Heart left ventricle (tissue), 16 donors: ENCODE results near the gene CC2D1A. TPM values are rescaled to one million over a fixed set of nuclear protein-coding genes. Genes with fewer than 3 reads are reported as not detected.

Experiments used
- ATAC-seq, 4 donors: fragments of 200-7000 bp; cut with Tn5 transposase; one replicate each; pipeline ENCODE4 v1.9.1; 2020 to 2022; ENCODE audit warnings: moderate library complexity in 4 of 4, mild to moderate bottlenecking in 3 of 4, moderate number of reproducible peaks in 1 of 4
- DNase-seq, 5 donors: peaks; one replicate each; pipeline ENCODE4 v3.0.0-alpha.2; 2020
- H3K27ac ChIP-seq, 12 donors: fragments of 200-600 bp; sonication (generic) in 4 of 12; one replicate each; pipeline versions ENCODE4 v1.5.0 to v1.8.0; 2016 to 2022; ENCODE audit warnings: mild to moderate bottlenecking in 2 of 12
- H3K27me3 ChIP-seq, 9 donors: fragments of 200-600 bp; sonication (generic) in 2 of 9; one replicate each; pipeline versions ENCODE4 v1.5.1 to v1.8.0; 2016 to 2022; ENCODE audit warnings: mild to moderate bottlenecking in 3 of 9
- H3K36me3 ChIP-seq, 9 donors: fragments of 200-600 bp; sonication (generic) in 2 of 9; one replicate each; pipeline versions ENCODE4 v1.5.0 to v1.8.0; 2018 to 2022; ENCODE audit warnings: mild to moderate bottlenecking in 2 of 9
- H3K4me1 ChIP-seq, 12 donors: fragments of 200-600 bp; sonication (generic) in 4 of 12; one replicate each; pipeline versions ENCODE4 v1.5.0 to v1.8.0; 2016 to 2022; ENCODE audit warnings: mild to moderate bottlenecking in 3 of 12
- H3K4me3 ChIP-seq, 12 donors: fragments of 200-600 bp; sonication (generic) in 4 of 12; one replicate each; pipeline versions ENCODE4 v1.5.0 to v1.8.0; 2017 to 2022; ENCODE audit warnings: mild to moderate bottlenecking in 9 of 12, moderate library complexity in 4 of 12
- H3K9me3 ChIP-seq, 12 donors: fragments of 200-600 bp; sonication (generic) in 4 of 12; one replicate each; pipeline versions ENCODE4 v1.5.0 to v1.8.0; 2016 to 2022; ENCODE audit warnings: mild to moderate bottlenecking in 1 of 12
- CTCF ChIP-seq, 12 donors: fragments of 200-600 bp; sonication (generic) in 4 of 12; IDR thresholded peaks; one replicate each; pipeline versions ENCODE4 v1.5.0 to v1.8.0; 2018 to 2022; ENCODE audit warnings: antibody characterized with exemption in 12 of 12, mild to moderate bottlenecking in 5 of 12
- POLR2A ChIP-seq, 2 donors: fragments of 450-650 bp; IDR thresholded peaks; one replicate each; pipeline ENCODE4 v1.6.1; 2017; ENCODE audit warnings: antibody characterized with exemption in 2 of 2, mild to moderate bottlenecking in 2 of 2, moderate library complexity in 2 of 2
- WGBS, 4 donors: extraction: QIAGEN DNeasy Blood & Tissue Kit in 2 of 4; methylation state at CpG; one replicate each; pipeline versions ENCODE4 v1.1.5 to v1.1.7; 2013 to 2018; 5-methylcytosine and 5-hydroxymethylcytosine counted together
- intact Hi-C, 10 donors: fragments of 100-400 bp; cut with DNase I; formaldehyde crosslinking; loops; one replicate each; pipeline versions ENCODE4 v1.11.1 to v1.14.2; 2022
- polyA plus RNA-seq, 2 donors: library from polyadenylated mRNA; stranded (reverse); fragments of 200-250 nt; gene quantifications; one replicate each; pipeline ENCODE4 v1.2.3, GENCODE V29; 2013
- total RNA-seq, 9 donors: library from RNA; depleted of rRNA in 2 of 9; stranded (reverse); fragments of >200 nt in 2 of 9; fragmentation: NEBNext Ultra II Directional in 3 of 9; extraction: Animal tissue kit (Norgen Biotek cat#: 25700) in 3 of 9; gene quantifications; one replicate each; pipeline versions ENCODE4 v1.1.0 to v1.2.4, GENCODE V29; 2016 to 2023
- donor health status: ischemic (EF 13 %, LVEDD 7.1; RV severe dilation, severe dysfunction).
- donor health status: healthy with polysubstance abuse.
- donor health status: DM: no; HTN: yes; CAD: no.
- donor health status: DM: no; HTN: no; CAD: no.
- donor health status: ischemic (EF 25% LVEDD 6.9; RV normal size, moderate dysfunction).
- donor health status: ischemic (EF 25% LVEDD 5.7; RV mildly dilated, moderate dysfunction).
- donor health status: healthy.
- donor health status: DM: yes; HTN: yes; CAD: no.
- donor health status: ischemic (EF 35%, LVEDD 5.7; RV mildly dilated, moderate dysfunction).
- donor health status: nonischemic (EF 11% LVEDD 7.7; RV severe dilation, severe dysfunction).
- donor health status: DM: yes; HTN: yes; CAD: no.
- donor health status: PGD.
- donor health status: ischemic (EF 29% LVEDD 5.4; RV normal size, mild dysfunction).
- donor health status: nonischemic (EF 23%, LVEDD 6.1; RV moderate dilation, normal function).

CC2D1A gene
- total and polyA plus RNA-seq, 11 donors = 14.4 to 36.3 (median 19.5) TPM

GRCh38 chr19:13866463-13867046, 39.4 kb upstream of the CC2D1A start:
- Histone ChIP-seq H3K27ac (peak overlapping the region in 2 of 12 donors; percentile 43 to 67), H3K27me3 (peaks cover 0 to 18% (median 0%) of the 10 kb centered on the region in 9 donors), H3K9me3 (no peaks in the 10 kb centered on the region), H3K4me3 (peak overlapping the region in 9 of 12 donors; percentile 56 to 80 (median 69)), H3K4me1 (peaks cover 0 to 27% (median 12%) of the 10 kb centered on the region in 12 donors), H3K36me3 (no peaks in the 10 kb centered on the region)
- TF ChIP-seq CTCF (IDR thresholded peaks at IDR 0.05) (no peak), POLR2A (IDR thresholded peaks at IDR 0.05) (no peak)
- WGBS, 4 donors = 75 to 79% (median 77%) methylated on average over 15 of the region's 15 CpGs
- intact Hi-C loops = loop anchor here in 4 of 10 donors (10.0 kb wide), 2 partner anchors 272 to 592 kb away; no protein-coding TSS in a partner anchor
- ATAC-seq (no peak), DNase-seq (no peak)

- Histone ChIP-seq H3K4me1 (peaks cover 0 to 31% (median 9%) of the 10 kb centered on the region in 12 donors), H3K36me3 (no peaks in the 10 kb centered on the region), H3K27me3 (peaks cover 0 to 18% (median 0%) of the 10 kb centered on the region in 9 donors), H3K27ac (no peak overlapping the region), H3K4me3 (no peak overlapping the region), H3K9me3 (no peaks in the 10 kb centered on the region)
- DNase-seq = no peak
- ATAC-seq = no peak
- 71 to 93% (median 86%) methylated on average over 4 of the region's 4 CpGs for WGBS, 4 donors
- intact Hi-C loops = loop anchor here in 4 of 10 donors (10.0 kb wide), 2 partner anchors 274 to 594 kb away; no protein-coding TSS in a partner anchor
- TF ChIP-seq POLR2A (IDR thresholded peaks at IDR 0.05) = no peak
- TF ChIP-seq CTCF (IDR thresholded peaks at IDR 0.05) = no peak
Observed at GRCh38 chr19:13868663-13869062, 37.3 kb upstream of the CC2D1A start.

- H3K36me3 ChIP-seq = no peaks in the 10 kb centered on the region
- 69 to 76% (median 74%) methylated on average over 9 to 13 of the region's 13 CpGs for WGBS, 4 donors
- TF ChIP-seq CTCF (IDR thresholded peaks at IDR 0.05) (no peak), POLR2A (IDR thresholded peaks at IDR 0.05) (no peak)
- H3K4me1 ChIP-seq = peaks cover 0 to 31% (median 9%) of the 10 kb centered on the region in 12 donors
- no peak for ATAC-seq
- no peak overlapping the region for H3K4me3 ChIP-seq
- H3K9me3 ChIP-seq = no peaks in the 10 kb centered on the region
- no peak for DNase-seq
- H3K27me3 ChIP-seq = peaks cover 0 to 18% (median 0%) of the 10 kb centered on the region in 9 donors
- intact Hi-C loops = loop anchor here in 4 of 10 donors (10.0 kb wide), 2 partner anchors 274 to 594 kb away; no protein-coding TSS in a partner anchor
- H3K27ac ChIP-seq = no peak overlapping the region
Observed at GRCh38 chr19:13869281-13869680, 36.7 kb upstream of the CC2D1A start.

- Histone ChIP-seq H3K36me3 (no peaks in the 10 kb centered on the region), H3K4me3 (no peak overlapping the region), H3K9me3 (no peaks in the 10 kb centered on the region), H3K27me3 (peaks cover 0 to 8% (median 0%) of the 10 kb centered on the region in 9 donors), H3K4me1 (peaks cover 0 to 17% (median 6%) of the 10 kb centered on the region in 12 donors), H3K27ac (no peak overlapping the region)
- WGBS, 4 donors = 91 to 97% (median 94%) methylated on average over 4 of the region's 4 CpGs
- no peak for ATAC-seq
- TF ChIP-seq POLR2A (IDR thresholded peaks at IDR 0.05) (no peak), CTCF (IDR thresholded peaks at IDR 0.05) (no peak)
- no peak for DNase-seq
- intact Hi-C loops = no loop called here
Observed at GRCh38 chr19:13870873-13871272, 35.1 kb upstream of the CC2D1A start.
